Measurements from ENCODE around the gene CFLAR. TPM values are rescaled to one million over a fixed set of nuclear protein-coding genes. Genes with fewer than 3 reads are reported as not detected.
A peak's percentile ranks its signal among the peaks of the same experiment; 100 is the strongest.

The CFLAR gene
- total RNA-seq, 1 donor from 2014 or later: 47.5 TPM

- H3K36me3 Mint-ChIP-seq (ENCODE audit: low read depth, unreplicated experiment): no peaks in the 10 kb centered on the region
- FAIRE-seq (no peak), DNase-seq (ENCODE audit: low read depth) (no peak)
- Histone ChIP-seq H3K4me2 (ENCODE audit: low read length) (no peak overlapping the region), H4K20me1 (ENCODE audit: insufficient read depth, low read length) (no peaks in the 10 kb centered on the region), H3K4me1 (ENCODE audit: insufficient read depth, low read length) (no peaks in the 10 kb centered on the region), H3K36me3 (ENCODE audit: insufficient read depth, low read length) (no peaks in the 10 kb centered on the region), H3K27ac (ENCODE audit: low read depth, low read length) (no peak overlapping the region), H3K9me3 (ENCODE audit: insufficient read depth, low read depth, low read length) (no peaks in the 10 kb centered on the region), H3K27me3 (ENCODE audit: insufficient read depth, low read length) (no peaks in the 10 kb centered on the region), H3K4me3 (ENCODE audit: insufficient read depth, low read depth, low read length) (no peak overlapping the region), H3K79me2 (ENCODE audit: insufficient read depth, low read length) (no peaks in the 10 kb centered on the region), H3K9ac (ENCODE audit: low read length) (no peak overlapping the region), H2AFZ (ENCODE audit: low read depth, low read length) (no peak overlapping the region)
- H3K27ac Mint-ChIP-seq (ENCODE audit: unreplicated experiment): no peak overlapping the region
- no peaks in the 10 kb centered on the region for H3K4me1 Mint-ChIP-seq (ENCODE audit: low read depth, unreplicated experiment)
- peaks cover 7% of the 10 kb centered on the region for H3K9me3 Mint-ChIP-seq (ENCODE audit: unreplicated experiment)
- H3K27me3 Mint-ChIP-seq (ENCODE audit: low read depth, unreplicated experiment): no peaks in the 10 kb centered on the region
- TF ChIP-seq EZH2 (IDR thresholded peaks at IDR 0.05; ENCODE audit: insufficient read depth, low read length) (no peak), CTCF (IDR thresholded peaks at IDR 0.05; ENCODE audit: insufficient read depth, low read depth, low read length) (no peak)
- H3K4me3 Mint-ChIP-seq (ENCODE audit: unreplicated experiment): no peak overlapping the region
These were observed 60.1 kb downstream of the CFLAR start for GRCh38 chr2:201176081-201176481.

- Mint-ChIP-seq H3K27me3 (ENCODE audit: low read depth, unreplicated experiment) (no peaks in the 10 kb centered on the region), H3K4me1 (ENCODE audit: low read depth, unreplicated experiment) (no peaks in the 10 kb centered on the region), H3K9me3 (ENCODE audit: unreplicated experiment) (peaks cover 7% of the 10 kb centered on the region), H3K27ac (ENCODE audit: unreplicated experiment) (no peak overlapping the region), H3K36me3 (ENCODE audit: low read depth, unreplicated experiment) (no peaks in the 10 kb centered on the region), H3K4me3 (ENCODE audit: unreplicated experiment) (no peak overlapping the region)
- Histone ChIP-seq H4K20me1 (ENCODE audit: insufficient read depth, low read length) (no peaks in the 10 kb centered on the region), H3K27ac (ENCODE audit: low read depth, low read length) (no peak overlapping the region), H3K4me2 (ENCODE audit: low read length) (no peak overlapping the region), H3K4me1 (ENCODE audit: insufficient read depth, low read length) (no peaks in the 10 kb centered on the region), H2AFZ (ENCODE audit: low read depth, low read length) (no peak overlapping the region), H3K36me3 (ENCODE audit: insufficient read depth, low read length) (no peaks in the 10 kb centered on the region), H3K79me2 (ENCODE audit: insufficient read depth, low read length) (no peaks in the 10 kb centered on the region), H3K9ac (ENCODE audit: low read length) (no peak overlapping the region), H3K4me3 (ENCODE audit: insufficient read depth, low read depth, low read length) (no peak overlapping the region), H3K9me3 (ENCODE audit: insufficient read depth, low read depth, low read length) (no peaks in the 10 kb centered on the region), H3K27me3 (ENCODE audit: insufficient read depth, low read length) (no peaks in the 10 kb centered on the region)
- DNase-seq (ENCODE audit: low read depth): no peak
- FAIRE-seq: no peak
- TF ChIP-seq CTCF (IDR thresholded peaks at IDR 0.05; ENCODE audit: insufficient read depth, low read depth, low read length) (no peak), EZH2 (IDR thresholded peaks at IDR 0.05; ENCODE audit: insufficient read depth, low read length) (no peak)
These were observed 64.0 kb downstream of the CFLAR start for GRCh38 chr2:201180010-201180409.

GRCh38 chr2:201182650-201183364, 66.8 kb downstream of the CFLAR start, which contains the start of gene CASP10:
TSS of gene CASP10 (plus strand) at chr2:201183141. CDS start at chr2:201185778, 2,637 bp downstream.
- no peaks in the 10 kb centered on the region for H3K79me2 ChIP-seq (ENCODE audit: insufficient read depth, low read length)
- TF ChIP-seq CTCF (IDR thresholded peaks at IDR 0.05; ENCODE audit: insufficient read depth, low read depth, low read length) (no peak), EZH2 (IDR thresholded peaks at IDR 0.05; ENCODE audit: insufficient read depth, low read length) (no peak)
- no peaks in the 10 kb centered on the region for H3K27me3 ChIP-seq (ENCODE audit: insufficient read depth, low read length)
- H3K36me3 Mint-ChIP-seq (ENCODE audit: low read depth, unreplicated experiment): no peaks in the 10 kb centered on the region
- no peaks in the 10 kb centered on the region for H3K36me3 ChIP-seq (ENCODE audit: insufficient read depth, low read length)
- H3K4me2 ChIP-seq (ENCODE audit: low read length): peak within 1 kb of the TSS; percentile 38
- H3K27ac Mint-ChIP-seq (ENCODE audit: unreplicated experiment): no peak within 1 kb of the TSS
- H2AFZ ChIP-seq (ENCODE audit: low read depth, low read length): peak within 1 kb of the TSS; percentile 36
- H4K20me1 ChIP-seq (ENCODE audit: insufficient read depth, low read length): no peaks in the 10 kb centered on the region
- H3K4me1 ChIP-seq (ENCODE audit: insufficient read depth, low read length): no peaks in the 10 kb centered on the region
- H3K9ac ChIP-seq (ENCODE audit: low read length): no peak within 1 kb of the TSS
- no peak within 1 kb of the TSS for H3K27ac ChIP-seq (ENCODE audit: low read depth, low read length)
- H3K9me3 Mint-ChIP-seq (ENCODE audit: unreplicated experiment): peaks cover 12% of the 10 kb centered on the region
- H3K4me3 ChIP-seq (ENCODE audit: insufficient read depth, low read depth, low read length): peak within 1 kb of the TSS; percentile 31
- H3K4me3 Mint-ChIP-seq (ENCODE audit: unreplicated experiment): peak within 1 kb of the TSS; percentile 65
- DNase-seq (ENCODE audit: low read depth): peak; percentile 10
- no peaks in the 10 kb centered on the region for H3K9me3 ChIP-seq (ENCODE audit: insufficient read depth, low read depth, low read length)
- peaks cover 1% of the 10 kb centered on the region for H3K27me3 Mint-ChIP-seq (ENCODE audit: low read depth, unreplicated experiment)
- H3K4me1 Mint-ChIP-seq (ENCODE audit: low read depth, unreplicated experiment): no peaks in the 10 kb centered on the region
- FAIRE-seq: no peak

Measured in astrocyte (in vitro differentiated cells and primary cell).